Measurements from ENCODE around the gene GJD3.
"Not testable (repeated sequence)": the region's sequence is repeated elsewhere in the genome, so short reads cannot be mapped to it uniquely, and the experiment has no call there.

GJD3 gene

GRCh38 chr17:40364121-40364861, at the start of gene GJD3:
GJD3 (minus strand) TSS chr17:40364737; CDS start chr17:40363815, 922 bp downstream.
- Mint-ChIP-seq H3K9me3 (no peaks in the 10 kb centered on the region), H3K27me3 (ENCODE audit: low read depth) (peaks cover 31% of the 10 kb centered on the region), H3K27ac (no peak within 1 kb of the TSS), H3K36me3 (ENCODE audit: low read depth) (no peaks in the 10 kb centered on the region), H3K4me3 (peak within 1 kb of the TSS; percentile 73 to 83 (median 80)), H3K4me1 (no peaks in the 10 kb centered on the region)
- TF ChIP-seq, protein P1, sequence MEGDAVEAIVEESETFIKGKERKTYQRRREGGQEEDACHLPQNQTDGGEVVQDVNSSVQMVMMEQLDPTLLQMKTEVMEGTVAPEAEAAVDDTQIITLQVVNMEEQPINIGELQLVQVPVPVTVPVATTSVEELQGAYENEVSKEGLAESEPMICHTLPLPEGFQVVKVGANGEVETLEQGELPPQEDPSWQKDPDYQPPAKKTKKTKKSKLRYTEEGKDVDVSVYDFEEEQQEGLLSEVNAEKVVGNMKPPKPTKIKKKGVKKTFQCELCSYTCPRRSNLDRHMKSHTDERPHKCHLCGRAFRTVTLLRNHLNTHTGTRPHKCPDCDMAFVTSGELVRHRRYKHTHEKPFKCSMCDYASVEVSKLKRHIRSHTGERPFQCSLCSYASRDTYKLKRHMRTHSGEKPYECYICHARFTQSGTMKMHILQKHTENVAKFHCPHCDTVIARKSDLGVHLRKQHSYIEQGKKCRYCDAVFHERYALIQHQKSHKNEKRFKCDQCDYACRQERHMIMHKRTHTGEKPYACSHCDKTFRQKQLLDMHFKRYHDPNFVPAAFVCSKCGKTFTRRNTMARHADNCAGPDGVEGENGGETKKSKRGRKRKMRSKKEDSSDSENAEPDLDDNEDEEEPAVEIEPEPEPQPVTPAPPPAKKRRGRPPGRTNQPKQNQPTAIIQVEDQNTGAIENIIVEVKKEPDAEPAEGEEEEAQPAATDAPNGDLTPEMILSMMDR (IDR thresholded peaks at IDR 0.05; ENCODE audit: unreplicated experiment in 3 of 3): no peak

DNA sequence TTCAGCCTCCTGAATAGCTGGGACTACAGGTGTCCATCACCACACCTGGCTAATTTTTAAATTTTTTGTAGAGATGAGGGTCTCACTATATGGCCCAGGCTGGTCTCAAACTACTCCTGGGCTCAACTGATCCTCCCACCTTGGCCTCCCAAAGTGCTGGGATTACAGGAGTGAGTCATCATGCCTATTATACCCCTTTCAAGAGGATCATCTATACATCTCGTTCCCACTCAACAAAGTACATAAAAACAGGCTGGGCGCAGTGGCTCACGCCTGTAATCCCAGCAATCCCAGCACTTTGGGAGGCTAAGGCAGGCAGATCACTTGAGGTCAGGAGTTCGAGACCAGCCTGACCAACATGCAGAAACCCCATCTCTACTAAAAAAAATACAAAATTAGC, 49.8 kb upstream of the GJD3 start:
- H3K9me3 Mint-ChIP-seq; H3K27ac Mint-ChIP-seq; H3K27me3 Mint-ChIP-seq (ENCODE audit: low read depth); H3K4me3 Mint-ChIP-seq: not testable (repeated sequence)
- Mint-ChIP-seq H3K36me3 (ENCODE audit: low read depth) (peaks cover 24% of the 10 kb centered on the region), H3K4me1 (peaks cover 22% of the 10 kb centered on the region)

DNA sequence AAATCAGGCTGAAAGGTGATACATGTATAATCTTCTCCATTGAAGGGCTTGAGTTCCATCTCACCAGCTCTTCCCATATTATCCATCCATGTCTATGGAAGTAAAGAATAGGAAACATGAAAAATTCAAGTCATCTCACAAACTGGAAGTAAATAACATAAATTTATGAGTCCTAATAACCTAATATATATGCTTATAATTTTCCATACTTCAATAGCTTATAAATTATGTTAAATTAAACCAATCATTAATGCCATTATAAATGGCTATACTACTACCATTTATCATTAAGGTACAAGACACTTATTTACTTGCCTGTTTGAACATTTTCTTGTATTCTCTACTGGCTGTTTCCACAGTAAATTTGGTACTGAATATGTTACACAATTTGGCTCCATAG, 48.3 kb upstream of the GJD3 start:
- no peaks in the 10 kb centered on the region for H3K27me3 Mint-ChIP-seq (ENCODE audit: low read depth)
- TF ChIP-seq, protein P1 (IDR thresholded peaks at IDR 0.05; ENCODE audit: unreplicated experiment in 3 of 3): no peak
- H3K9me3 Mint-ChIP-seq: no peaks in the 10 kb centered on the region
- no peak overlapping the region for H3K27ac Mint-ChIP-seq
- H3K36me3 Mint-ChIP-seq (ENCODE audit: low read depth): peaks cover 24% of the 10 kb centered on the region
- H3K4me3 Mint-ChIP-seq: no peak overlapping the region
- peaks cover 18% of the 10 kb centered on the region for H3K4me1 Mint-ChIP-seq

- H3K27me3 Mint-ChIP-seq (ENCODE audit: low read depth): no peaks in the 10 kb centered on the region
- H3K36me3 Mint-ChIP-seq (ENCODE audit: low read depth): peaks cover 30% of the 10 kb centered on the region
- peaks cover 12% of the 10 kb centered on the region for H3K4me1 Mint-ChIP-seq
- H3K27ac Mint-ChIP-seq: no peak overlapping the region
- no peaks in the 10 kb centered on the region for H3K9me3 Mint-ChIP-seq
- TF ChIP-seq, protein P1 (IDR thresholded peaks at IDR 0.05; ENCODE audit: unreplicated experiment in 3 of 3): no peak
- no peak overlapping the region for H3K4me3 Mint-ChIP-seq
These were observed 47.3 kb upstream of the GJD3 start for GRCh38 chr17:40411821-40412220.

DNA sequence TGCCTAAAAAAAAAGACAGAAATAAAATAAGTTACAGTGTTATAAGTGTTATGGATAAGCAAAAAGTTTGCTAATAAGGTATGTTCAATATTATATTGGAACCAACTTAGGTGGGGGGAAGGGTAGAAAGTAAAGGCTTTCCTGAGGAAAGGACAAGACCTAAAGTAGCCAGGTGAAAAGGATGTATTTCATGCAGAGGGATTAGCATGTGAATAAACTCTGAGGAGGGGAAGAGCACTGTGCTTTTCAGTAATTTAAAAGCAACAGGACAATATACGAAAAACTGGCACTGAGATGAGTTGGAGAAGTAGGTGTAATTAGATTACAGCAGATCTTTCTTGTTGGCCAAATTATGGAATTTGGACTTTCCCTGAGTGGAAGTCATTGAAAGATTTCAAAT, 45.5 kb upstream of the GJD3 start:
- Mint-ChIP-seq H3K27ac (no peak overlapping the region), H3K9me3 (no peaks in the 10 kb centered on the region), H3K4me3 (no peak overlapping the region), H3K27me3 (ENCODE audit: low read depth) (no peaks in the 10 kb centered on the region), H3K36me3 (ENCODE audit: low read depth) (peaks cover 34% of the 10 kb centered on the region), H3K4me1 (peaks cover under 1% of the 10 kb centered on the region)
- TF ChIP-seq, protein P1 (IDR thresholded peaks at IDR 0.05; ENCODE audit: unreplicated experiment in 3 of 3): no peak

- H3K27me3 Mint-ChIP-seq (ENCODE audit: low read depth); H3K4me3 Mint-ChIP-seq; H3K9me3 Mint-ChIP-seq; H3K4me1 Mint-ChIP-seq; H3K27ac Mint-ChIP-seq: not testable (repeated sequence)
- H3K36me3 Mint-ChIP-seq (ENCODE audit: low read depth): peaks cover 34% of the 10 kb centered on the region
These were observed 45.0 kb upstream of the GJD3 start for GRCh38 chr17:40409540-40409939.

- no peaks in the 10 kb centered on the region for H3K27me3 Mint-ChIP-seq (ENCODE audit: low read depth)
- no peaks in the 10 kb centered on the region for H3K9me3 Mint-ChIP-seq
- peaks cover 31% of the 10 kb centered on the region for H3K36me3 Mint-ChIP-seq (ENCODE audit: low read depth)
- H3K27ac Mint-ChIP-seq: no peak overlapping the region
- TF ChIP-seq, protein P1 (IDR thresholded peaks at IDR 0.05; ENCODE audit: unreplicated experiment in 3 of 3): no peak
- no peak overlapping the region for H3K4me3 Mint-ChIP-seq
- no peaks in the 10 kb centered on the region for H3K4me1 Mint-ChIP-seq
These were observed 42.9 kb upstream of the GJD3 start for GRCh38 chr17:40407460-40407859.

Data from nephron (organoid).